Neuron (in vitro differentiated cells): ENCODE results near the gene ECE2.

Experiments used
- H2AFZ ChIP-seq: one replicate; pipeline ENCODE4 v1.6.1; 2013; ENCODE audit warnings: low read depth, mild to moderate bottlenecking, inconsistent platforms, low read length, moderate library complexity
- H3K27me3 ChIP-seq: one replicate; pipeline ENCODE4 v1.6.1; 2013; ENCODE audit warnings: low read length; ENCODE audit not compliant: insufficient read depth
- H3K36me3 ChIP-seq: one replicate; pipeline ENCODE4 v1.6.1; 2013; ENCODE audit warnings: low read length; ENCODE audit not compliant: insufficient read depth
- H3K4me1 ChIP-seq: one replicate; pipeline ENCODE4 v1.6.1; 2013; ENCODE audit warnings: low read length; ENCODE audit not compliant: insufficient read depth
- H3K4me3 ChIP-seq: 2 replicates; pipeline ENCODE4 v1.5.1; 2013; ENCODE audit warnings: mild to moderate bottlenecking, low read length, moderate library complexity
- H3K9me3 ChIP-seq: one replicate; pipeline ENCODE4 v1.6.1; 2013; ENCODE audit warnings: low read length

ECE2 gene

DNA sequence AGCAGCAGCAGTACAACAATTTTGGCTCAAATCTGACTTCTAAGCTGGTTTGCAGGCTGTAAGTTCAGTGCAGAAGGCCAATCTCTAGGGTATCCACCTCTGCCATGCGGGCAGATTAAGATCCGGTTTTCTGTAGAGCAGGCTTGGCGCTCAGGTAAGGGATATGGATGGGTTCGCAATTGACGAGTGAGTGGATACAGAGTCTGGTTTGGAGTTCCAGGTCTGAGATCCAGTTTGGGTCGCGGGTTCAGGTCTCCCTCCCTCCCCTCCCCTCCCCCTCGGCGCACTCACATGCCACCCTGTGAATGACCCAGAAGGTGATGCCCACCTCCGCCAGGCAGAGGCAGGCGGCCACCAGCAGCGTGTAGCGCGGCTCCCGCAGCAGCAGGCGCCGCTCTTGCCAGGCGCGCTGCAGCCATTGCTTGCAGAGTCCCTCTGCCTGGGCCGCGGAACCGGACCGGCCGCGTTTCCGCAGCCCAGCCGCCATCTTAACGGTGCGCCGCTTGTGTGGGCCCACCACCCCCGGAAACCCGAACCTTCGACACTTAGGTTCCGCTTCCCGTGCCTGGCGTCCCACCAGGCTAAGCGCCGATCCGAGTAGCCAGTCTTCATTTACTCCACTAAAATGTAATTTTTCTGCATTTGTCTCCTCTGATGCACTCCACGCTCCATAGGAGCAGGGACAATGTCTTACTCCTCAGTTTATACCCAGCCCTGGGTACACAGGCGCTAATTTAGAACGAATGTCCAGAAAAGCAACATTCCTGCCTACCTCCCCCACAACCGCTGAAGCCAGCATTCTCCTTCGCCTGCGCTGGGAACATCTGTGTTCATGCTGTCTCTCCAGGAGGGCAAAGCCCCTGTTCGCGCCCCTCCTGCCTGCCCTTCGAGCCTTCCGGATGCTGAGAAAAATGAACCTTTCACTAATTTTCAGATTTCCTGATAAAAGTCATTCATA lies 27.1 kb upstream of the ECE2 start, which contains the start of gene ALG3:
Gene ALG3, minus strand, starts transcription at position 509 of the 958 bp plus-strand sequence. Its CDS starts 22 bp downstream, at position 487.
- Histone ChIP-seq H3K27me3 (no peaks in the 10 kb centered on the region), H2AFZ (peak within 1 kb of the TSS; percentile 99), H3K36me3 (peaks cover 18% of the 10 kb centered on the region), H3K9me3 (no peaks in the 10 kb centered on the region), H3K4me3 (peak within 1 kb of the TSS; percentile 82), H3K4me1 (peaks cover 7% of the 10 kb centered on the region)

DNA sequence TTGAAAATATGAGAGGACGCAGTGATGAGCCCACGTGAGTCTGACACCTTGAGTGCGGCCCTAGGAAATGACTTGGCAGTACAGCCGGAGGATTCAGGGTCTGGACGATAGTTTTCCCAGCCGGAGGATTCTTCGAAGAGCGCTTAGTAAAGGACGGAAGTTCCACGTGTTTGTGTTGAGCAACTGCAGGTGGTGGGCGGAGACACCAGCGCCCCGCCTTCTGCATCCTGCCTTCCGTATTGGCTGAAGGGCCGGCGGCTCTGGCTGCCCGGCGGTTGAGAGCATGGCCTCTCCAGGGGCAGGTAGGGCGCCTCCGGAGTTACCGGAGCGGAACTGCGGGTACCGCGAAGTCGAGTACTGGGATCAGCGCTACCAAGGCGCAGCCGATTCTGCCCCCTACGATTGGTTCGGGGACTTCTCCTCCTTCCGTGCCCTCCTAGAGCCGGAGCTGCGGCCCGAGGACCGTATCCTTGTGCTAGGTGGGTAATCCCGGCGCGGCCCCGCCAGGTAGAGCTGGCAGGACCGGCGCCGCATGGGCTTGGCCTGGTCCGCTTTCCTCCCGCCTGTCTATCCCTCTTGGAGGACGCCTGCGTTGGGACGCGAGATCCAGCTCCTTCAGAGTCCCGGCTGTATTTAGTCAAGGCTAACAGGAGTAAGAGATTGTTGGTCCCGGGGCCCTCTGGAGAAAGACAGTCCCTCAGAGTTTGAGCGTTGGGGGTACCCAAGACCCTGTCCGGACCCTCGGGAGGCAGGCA lies 26.2 kb upstream of the ECE2 start, which contains the start of gene EEF1AKMT4:
Gene EEF1AKMT4, plus strand, starts transcription at position 261 of the 755 bp plus-strand sequence. Its CDS starts 23 bp downstream, at position 284.
- H3K9me3 ChIP-seq, result no peaks in the 10 kb centered on the region
- H3K27me3 ChIP-seq, result no peaks in the 10 kb centered on the region
- peak within 1 kb of the TSS; percentile 99 for H2AFZ ChIP-seq
- peaks cover 7% of the 10 kb centered on the region for H3K4me1 ChIP-seq
- H3K4me3 ChIP-seq, result peak within 1 kb of the TSS; percentile 82
- H3K36me3 ChIP-seq, result peaks cover 11% of the 10 kb centered on the region

DNA sequence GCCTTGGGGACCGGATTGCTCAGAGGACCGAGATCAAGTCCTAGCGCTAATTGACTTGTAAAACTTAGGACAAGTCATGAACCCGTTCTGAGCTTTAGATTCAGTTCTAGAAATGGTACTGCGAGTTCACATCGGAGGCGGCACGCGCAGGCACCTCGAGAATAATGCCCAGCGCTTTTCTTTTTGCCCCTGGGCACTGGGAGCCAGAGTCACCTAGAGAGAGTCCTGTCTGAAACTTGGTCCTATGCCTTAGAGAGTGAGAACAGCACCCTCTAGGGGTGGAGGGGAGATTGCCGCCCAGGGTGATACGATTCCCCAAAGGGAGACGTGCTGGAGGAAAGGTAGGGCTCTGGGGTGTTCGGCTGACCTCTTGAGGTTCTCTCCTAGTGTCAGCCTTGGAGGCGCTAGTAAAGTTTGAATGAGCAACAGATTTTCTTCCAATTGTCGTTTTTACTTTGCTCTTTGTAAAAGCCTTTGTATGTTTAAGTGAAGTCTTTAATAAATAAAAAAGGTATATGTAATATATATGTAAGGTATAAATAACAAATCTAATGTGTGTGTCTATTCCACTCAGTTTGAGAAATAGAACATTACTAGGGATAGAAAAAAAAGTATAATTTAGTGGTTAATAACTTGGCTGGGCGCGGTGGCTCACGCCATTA lies 25.5 kb upstream of the ECE2 start:
- H3K27me3 ChIP-seq, result no peaks in the 10 kb centered on the region
- no peaks in the 10 kb centered on the region for H3K9me3 ChIP-seq
- peak overlapping the region; percentile 82 for H3K4me3 ChIP-seq
- peak overlapping the region; percentile 99 for H2AFZ ChIP-seq
- peaks cover 6% of the 10 kb centered on the region for H3K36me3 ChIP-seq
- peaks cover 7% of the 10 kb centered on the region for H3K4me1 ChIP-seq

DNA sequence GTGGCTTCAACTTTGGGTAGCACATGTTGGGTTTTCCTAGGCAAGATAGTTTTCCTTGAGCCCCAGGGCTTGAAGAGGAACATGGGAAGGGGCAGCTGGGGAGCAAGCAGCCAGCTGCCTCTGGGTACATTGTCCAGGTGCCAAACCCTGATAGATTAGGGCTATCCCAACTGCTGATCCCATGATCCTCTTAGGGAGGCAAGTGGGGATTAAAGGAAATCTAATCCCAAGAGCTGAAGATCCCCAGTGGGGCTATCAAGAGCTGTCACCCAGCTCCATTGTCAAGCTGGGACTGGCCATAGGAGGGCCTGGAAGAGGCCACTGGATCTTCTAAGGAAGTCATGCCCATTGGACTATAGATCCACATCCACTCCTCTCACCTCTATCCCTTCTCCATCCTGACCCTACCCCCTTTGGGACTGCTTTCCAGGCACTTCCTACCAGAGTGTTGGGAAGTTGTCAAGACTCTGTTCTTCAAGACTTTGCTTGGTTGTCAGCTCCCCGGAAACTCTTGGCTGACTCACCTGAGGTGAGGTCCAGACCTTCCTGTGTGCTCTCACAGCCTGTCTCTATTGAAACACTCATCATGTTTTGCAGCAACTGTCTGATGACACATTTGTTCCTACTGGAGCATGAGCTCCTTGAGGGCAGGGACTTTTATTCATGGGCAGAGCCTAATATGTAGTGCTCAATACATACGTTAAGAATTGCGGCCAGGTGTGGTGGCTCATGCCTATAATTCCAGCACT lies 20.4 kb upstream of the ECE2 start:
- Histone ChIP-seq H3K27me3 (no peaks in the 10 kb centered on the region), H3K36me3 (no peaks in the 10 kb centered on the region), H3K4me3 (no peak overlapping the region), H3K4me1 (no peaks in the 10 kb centered on the region), H3K9me3 (no peaks in the 10 kb centered on the region), H2AFZ (no peak overlapping the region)

DNA sequence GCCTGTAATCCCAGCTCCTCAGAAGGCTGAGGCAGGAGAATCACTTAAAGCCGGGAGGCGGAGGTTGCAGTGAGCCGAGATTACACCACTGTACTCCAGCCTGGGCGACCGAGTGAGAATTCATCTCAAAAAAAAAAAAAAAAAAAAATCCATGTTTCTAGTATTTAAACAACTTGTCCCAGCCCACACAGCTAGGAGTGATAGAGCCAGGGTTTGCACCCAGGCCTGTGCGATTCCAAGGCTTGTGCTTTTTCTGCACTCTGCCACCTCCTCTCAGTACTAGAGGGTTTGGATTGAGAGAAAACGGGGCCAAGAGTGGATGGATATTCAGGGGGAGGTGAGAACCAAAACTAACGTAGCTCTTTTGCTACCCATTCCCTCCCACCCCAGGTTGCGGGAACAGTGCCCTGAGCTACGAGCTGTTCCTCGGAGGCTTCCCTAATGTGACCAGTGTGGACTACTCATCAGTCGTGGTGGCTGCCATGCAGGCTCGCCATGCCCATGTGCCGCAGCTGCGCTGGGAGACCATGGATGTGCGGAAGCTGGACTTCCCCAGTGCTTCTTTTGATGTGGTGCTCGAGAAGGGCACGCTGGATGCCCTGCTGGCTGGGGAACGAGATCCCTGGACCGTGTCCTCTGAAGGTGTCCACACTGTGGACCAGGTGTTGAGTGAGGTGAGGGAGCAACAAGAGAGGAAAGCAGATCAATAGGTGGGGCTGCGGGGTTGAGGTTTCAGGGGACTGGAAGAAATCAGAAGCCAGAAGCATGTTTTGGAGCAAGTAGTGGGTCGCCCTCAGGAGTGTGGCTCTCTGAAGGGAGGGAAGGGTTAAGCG lies 18.5 kb upstream of the ECE2 start:
- no peaks in the 10 kb centered on the region for H3K27me3 ChIP-seq
- H3K9me3 ChIP-seq, result no peaks in the 10 kb centered on the region

DNA sequence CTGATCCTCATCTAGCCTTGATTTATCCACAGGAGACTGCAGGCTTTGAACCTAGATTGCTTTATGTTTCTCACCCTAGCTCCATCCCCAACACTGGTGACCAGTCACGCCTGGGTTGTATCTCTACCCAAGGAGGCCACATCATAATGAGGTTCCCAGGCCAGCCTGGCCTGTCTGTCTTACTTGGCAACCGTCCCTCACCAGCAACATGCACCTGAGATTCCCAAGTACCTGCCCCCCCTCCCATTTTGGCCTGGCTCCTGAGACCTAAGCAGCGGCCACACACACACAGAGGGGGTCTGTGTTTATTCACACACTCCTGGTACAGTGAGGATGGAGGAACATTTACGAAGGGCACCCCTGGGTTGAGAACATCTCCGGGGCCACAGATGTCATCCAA lies 16.9 kb upstream of the ECE2 start:
- Histone ChIP-seq H3K4me3 (no peak overlapping the region), H3K36me3 (no peaks in the 10 kb centered on the region), H3K9me3 (no peaks in the 10 kb centered on the region), H3K4me1 (peaks cover 10% of the 10 kb centered on the region), H2AFZ (no peak overlapping the region), H3K27me3 (peaks cover 9% of the 10 kb centered on the region)

More for the DNA sequence above, 18.5 kb upstream of the ECE2 start:
- H2AFZ ChIP-seq, result no peak overlapping the region
- H3K4me3 ChIP-seq, result no peak overlapping the region
- H3K36me3 ChIP-seq, result no peaks in the 10 kb centered on the region
- peaks cover 6% of the 10 kb centered on the region for H3K4me1 ChIP-seq

DNA sequence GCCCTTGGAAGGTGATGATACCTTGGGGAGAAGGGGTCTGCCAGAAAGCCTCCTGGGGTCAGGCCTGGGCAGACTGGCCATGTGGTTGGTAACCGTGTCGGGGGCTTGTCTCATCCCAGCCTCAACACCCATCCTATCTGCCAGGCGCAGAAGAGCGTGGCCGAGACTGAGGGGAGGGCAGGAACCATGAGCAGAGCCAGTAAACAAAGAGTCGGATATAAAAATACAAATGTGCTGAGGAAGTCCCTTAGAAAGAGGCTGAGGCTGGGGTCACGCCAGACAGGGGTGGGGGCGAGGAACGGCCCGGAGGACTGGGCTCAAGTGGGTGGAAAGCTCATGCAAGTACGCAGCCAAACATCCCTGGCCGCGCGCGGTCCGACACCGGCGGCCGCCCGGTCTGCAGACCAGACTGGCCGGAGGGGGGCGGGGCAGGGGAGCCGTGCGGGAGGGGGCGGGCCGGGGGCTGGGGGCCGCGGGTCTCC lies 16.4 kb upstream of the ECE2 start:
- Histone ChIP-seq H3K4me3 (peak overlapping the region; percentile 26), H3K9me3 (no peaks in the 10 kb centered on the region)

DNA sequence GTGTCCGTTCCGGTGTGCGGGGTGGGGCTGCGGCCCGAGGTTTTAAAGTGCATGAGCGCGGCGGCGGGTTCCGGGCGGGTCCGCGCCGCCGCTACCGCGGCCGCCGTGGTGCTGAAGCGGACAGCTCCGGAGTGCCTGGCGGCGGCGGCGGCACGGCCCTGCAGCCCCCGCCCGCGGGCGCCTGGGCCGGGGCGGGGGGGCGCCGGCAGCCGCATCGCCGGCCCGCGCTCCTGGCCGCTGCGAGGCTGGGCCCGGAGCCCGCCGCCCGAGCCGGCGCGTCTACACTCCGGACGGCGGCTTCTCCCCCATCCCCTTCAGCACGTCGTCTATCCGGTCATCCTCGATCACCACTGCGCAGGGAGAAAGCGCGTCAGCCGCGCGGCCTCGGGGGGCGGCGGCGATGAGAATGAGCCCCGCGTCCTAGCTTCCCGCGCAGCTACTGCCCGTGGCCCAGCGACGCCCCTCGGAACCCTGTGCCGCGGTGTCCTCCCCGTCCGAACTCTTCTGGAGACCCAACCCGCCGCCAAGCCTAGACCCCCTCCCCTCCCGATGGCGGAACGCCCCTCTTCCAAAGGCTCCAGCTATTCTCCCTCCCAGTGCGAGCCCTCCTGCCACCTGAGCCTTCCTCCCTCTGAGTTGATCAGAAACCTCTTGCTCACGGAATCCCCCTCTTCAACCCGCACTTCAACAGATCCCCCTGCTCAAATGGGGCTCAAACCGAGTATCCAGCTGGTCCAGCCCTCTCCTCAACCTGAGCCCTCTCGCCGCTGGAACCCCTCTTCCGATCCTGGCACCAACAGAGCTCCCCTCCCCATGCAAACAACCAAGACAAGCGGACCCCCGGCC lies 15.7 kb upstream of the ECE2 start:
- Histone ChIP-seq H3K9me3 (no peaks in the 10 kb centered on the region), H3K4me3 (peak overlapping the region; percentile 47), H3K4me1 (peaks cover 10% of the 10 kb centered on the region), H3K27me3 (peaks cover 9% of the 10 kb centered on the region), H3K36me3 (no peaks in the 10 kb centered on the region), H2AFZ (peak overlapping the region; percentile 87)

More for the DNA sequence above, 16.4 kb upstream of the ECE2 start:
- no peak overlapping the region for H2AFZ ChIP-seq
- peaks cover 9% of the 10 kb centered on the region for H3K27me3 ChIP-seq
- H3K36me3 ChIP-seq, result no peaks in the 10 kb centered on the region
- peaks cover 10% of the 10 kb centered on the region for H3K4me1 ChIP-seq

DNA sequence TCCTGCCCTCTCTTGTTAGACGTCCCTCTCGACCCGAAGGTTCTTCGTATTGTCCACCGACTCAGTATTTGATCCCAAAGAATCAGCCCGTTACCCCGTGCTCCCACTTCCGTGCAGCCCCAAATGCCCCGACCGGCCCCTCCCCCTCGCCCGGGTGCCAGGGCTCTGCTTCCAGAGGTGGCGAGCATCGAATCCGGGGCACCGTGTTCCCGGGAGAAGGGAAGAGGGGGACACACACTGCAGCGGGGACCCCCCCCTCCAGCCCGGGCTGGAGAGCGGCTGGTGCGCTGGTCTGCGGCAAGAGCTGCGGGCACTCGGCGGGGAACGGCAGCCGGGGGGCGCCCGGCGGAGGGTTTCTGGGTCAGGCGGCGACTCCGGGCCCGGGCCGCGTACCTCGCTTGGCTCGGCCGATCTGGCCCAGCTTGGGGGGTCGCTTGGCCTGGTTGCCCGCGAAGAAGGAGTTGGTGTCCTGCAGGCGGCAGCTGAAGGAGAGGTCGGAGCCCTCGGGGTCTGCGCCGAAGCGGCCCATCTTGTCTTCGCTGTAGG lies 15.0 kb upstream of the ECE2 start:
- H2AFZ ChIP-seq, result peak overlapping the region; percentile 87
- H3K4me1 ChIP-seq, result peaks cover 10% of the 10 kb centered on the region
- H3K36me3 ChIP-seq, result no peaks in the 10 kb centered on the region
- H3K9me3 ChIP-seq, result no peaks in the 10 kb centered on the region
- peaks cover 9% of the 10 kb centered on the region for H3K27me3 ChIP-seq
- peak overlapping the region; percentile 47 for H3K4me3 ChIP-seq

DNA sequence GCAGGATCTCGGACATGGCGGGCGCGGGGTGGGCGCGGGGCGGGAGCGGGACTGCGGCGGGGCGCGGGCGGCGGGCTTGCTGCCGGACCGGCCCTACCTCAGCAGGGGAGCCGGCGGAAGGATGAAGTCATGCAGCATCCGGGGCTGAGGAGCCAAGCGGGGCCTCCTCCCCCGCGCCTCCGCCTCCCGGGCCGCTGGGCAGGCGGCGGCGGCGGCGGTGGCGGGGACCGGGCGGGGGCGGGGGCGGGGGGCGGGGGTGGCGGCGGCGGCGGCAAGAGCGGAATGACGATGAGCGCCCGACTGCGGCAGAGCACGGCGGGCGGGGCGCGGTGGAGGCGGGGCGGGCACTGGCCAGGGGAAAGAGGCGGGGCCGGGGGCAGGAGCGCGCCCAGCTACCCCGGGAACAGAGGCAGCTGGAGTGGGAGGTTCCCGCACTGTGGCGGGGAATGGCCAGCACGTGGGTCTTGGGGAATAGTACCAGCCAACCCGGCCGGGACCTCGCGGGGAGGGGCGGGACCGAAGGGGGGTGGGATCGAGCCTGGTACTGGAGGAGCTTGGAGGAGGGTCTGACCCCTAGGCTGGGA lies 14.5 kb upstream of the ECE2 start, which contains the start of gene CAMK2N2:
Gene CAMK2N2, minus strand, starts transcription at position 284 of the 584 bp plus-strand sequence. Its CDS starts 268 bp downstream, at position 16.
- H2AFZ ChIP-seq, result peak within 1 kb of the TSS; percentile 87
- H3K27me3 ChIP-seq, result peaks cover 9% of the 10 kb centered on the region
- no peaks in the 10 kb centered on the region for H3K36me3 ChIP-seq
- no peaks in the 10 kb centered on the region for H3K9me3 ChIP-seq
- peaks cover 10% of the 10 kb centered on the region for H3K4me1 ChIP-seq
- H3K4me3 ChIP-seq, result peak within 1 kb of the TSS; percentile 50
